Glutamatergic neuron (in vitro differentiated cells): ENCODE data around the gene KLRF1. TPM values are rescaled to one million over a fixed set of nuclear protein-coding genes. Genes with fewer than 3 reads are reported as not detected.

ENCODE experiments used
- DNase-seq: peaks from one replicate; pipeline ENCODE4 v3.0.0; 2022
- H3K27ac Mint-ChIP-seq: one replicate; pipeline ENCODE4 v1.8.0; 2020; ENCODE audit warnings: mild to moderate bottlenecking, mixed read lengths, inconsistent platforms; ENCODE audit not compliant: unreplicated experiment
- H3K27me3 Mint-ChIP-seq: one replicate; pipeline ENCODE4 v1.8.0; 2020; ENCODE audit warnings: mild to moderate bottlenecking, moderate library complexity, mixed read lengths, inconsistent platforms; ENCODE audit not compliant: unreplicated experiment
- H3K36me3 Mint-ChIP-seq: one replicate; pipeline ENCODE4 v1.8.0; 2020; ENCODE audit warnings: mild to moderate bottlenecking, mixed read lengths, inconsistent platforms; ENCODE audit not compliant: unreplicated experiment
- H3K4me1 Mint-ChIP-seq: one replicate; pipeline ENCODE4 v1.8.0; 2020; ENCODE audit warnings: mild to moderate bottlenecking, low read depth, mixed read lengths, inconsistent platforms; ENCODE audit not compliant: unreplicated experiment
- H3K4me3 Mint-ChIP-seq: one replicate; pipeline ENCODE4 v1.8.0; 2020; ENCODE audit warnings: mild to moderate bottlenecking, mixed read lengths, inconsistent platforms; ENCODE audit not compliant: unreplicated experiment
- H3K9me3 Mint-ChIP-seq: one replicate; pipeline ENCODE4 v1.8.0; 2020; ENCODE audit warnings: mild to moderate bottlenecking, moderate library complexity, mixed read lengths, inconsistent platforms; ENCODE audit not compliant: unreplicated experiment
- CTCF ChIP-seq: fragments of 200-600 bp; sonication (generic); IDR thresholded peaks from one replicate; pipeline ENCODE4 v1.5.0; 2021; ENCODE audit not compliant: partially characterized antibody, unreplicated experiment
- total RNA-seq: library from RNA; stranded (reverse); fragmentation: NEBNext Ultra II Directional; extraction: Animal tissue kit (Norgen Biotek cat#: 25700); gene quantifications from one replicate; pipeline ENCODE4 v1.2.1, GENCODE V29; 2021; ENCODE audit not compliant: unreplicated experiment

KLRF1 gene
- total RNA-seq, 1 donor from 2014 or later = not detected

DNA sequence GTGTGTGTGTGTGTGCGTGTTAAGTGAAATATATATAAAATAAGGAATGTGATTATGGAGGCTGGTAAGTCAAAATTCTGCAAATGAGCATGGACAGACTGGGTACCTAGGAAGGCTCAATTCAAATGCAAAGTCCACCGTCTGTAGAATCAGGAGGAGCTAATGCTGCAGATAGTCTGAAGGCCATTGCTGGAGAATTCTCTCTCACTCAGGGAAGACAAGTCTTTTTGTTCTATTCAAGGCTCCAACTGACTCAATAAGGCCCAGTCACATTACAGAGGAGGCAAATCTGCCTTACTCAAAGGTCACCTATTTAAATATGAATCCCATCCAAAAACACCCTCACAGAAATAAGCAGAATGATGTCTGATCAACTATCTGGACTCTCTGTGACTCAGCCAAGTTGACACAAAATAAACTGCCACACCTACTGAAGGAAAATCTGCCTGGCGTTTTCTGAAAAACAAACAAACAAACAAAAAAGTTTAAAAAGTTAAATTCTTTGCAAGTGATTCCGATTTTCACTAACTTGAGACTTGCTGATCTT lies 53.3 kb downstream of the KLRF1 start:
- H3K36me3 Mint-ChIP-seq = no peaks in the 10 kb centered on the region
- no peak overlapping the region for H3K27ac Mint-ChIP-seq

GRCh38 chr12:9881246-9881645 lies 54.0 kb downstream of the KLRF1 start, which contains the start of gene KLRF2:
TSS of gene KLRF2 (plus strand) at chr12:9881489. CDS start at chr12:9881596, 107 bp downstream.
- Mint-ChIP-seq H3K4me3 (no peak within 1 kb of the TSS), H3K36me3 (no peaks in the 10 kb centered on the region), H3K4me1 (no peaks in the 10 kb centered on the region), H3K27me3 (no peaks in the 10 kb centered on the region), H3K9me3 (no peaks in the 10 kb centered on the region), H3K27ac (no peak within 1 kb of the TSS)
- no peak for TF ChIP-seq CTCF
- no peak for DNase-seq

More for the DNA sequence above, 53.3 kb downstream of the KLRF1 start:
- no peak for DNase-seq
- no peak for TF ChIP-seq CTCF
- Mint-ChIP-seq H3K9me3 (no peaks in the 10 kb centered on the region), H3K4me3 (no peak overlapping the region), H3K27me3 (no peaks in the 10 kb centered on the region), H3K4me1 (no peaks in the 10 kb centered on the region)

DNA sequence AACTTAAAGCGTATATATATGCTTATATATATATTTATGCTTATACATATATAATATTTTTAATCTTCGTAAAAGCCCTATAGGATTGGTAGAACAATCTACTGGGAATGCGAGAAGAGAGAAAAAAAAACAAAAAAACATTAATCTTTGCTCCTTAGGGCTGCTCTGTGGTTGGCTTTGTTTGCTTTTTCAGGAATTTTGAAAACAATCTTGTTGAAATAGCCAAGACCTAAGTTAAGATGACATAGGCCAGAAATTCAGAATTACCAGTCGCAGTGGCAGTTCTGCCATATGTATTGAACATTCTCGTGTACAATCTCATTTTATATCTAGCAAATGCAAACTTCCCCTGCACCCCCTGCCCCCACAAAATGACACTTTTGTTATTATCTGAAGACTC lies 54.7 kb downstream of the KLRF1 start:
- no peak for DNase-seq
- Mint-ChIP-seq H3K27ac (no peak overlapping the region), H3K36me3 (no peaks in the 10 kb centered on the region), H3K4me1 (no peaks in the 10 kb centered on the region), H3K9me3 (no peaks in the 10 kb centered on the region), H3K27me3 (no peaks in the 10 kb centered on the region), H3K4me3 (no peak overlapping the region)
- TF ChIP-seq CTCF = no peak

- DNase-seq = no peak
- Mint-ChIP-seq H3K4me3 (no peak overlapping the region), H3K36me3 (no peaks in the 10 kb centered on the region)
Observed at GRCh38 chr12:9883175-9883574, 55.9 kb downstream of the KLRF1 start.

More at GRCh38 chr12:9883175-9883574, 55.9 kb downstream of the KLRF1 start:
- Mint-ChIP-seq H3K27me3 (no peaks in the 10 kb centered on the region), H3K4me1 (no peaks in the 10 kb centered on the region), H3K9me3 (no peaks in the 10 kb centered on the region), H3K27ac (no peak overlapping the region)
- no peak for TF ChIP-seq CTCF
